Stomach (tissue), 9 donors: ENCODE data around the gene ZNF438. TPM values are rescaled to one million over a fixed set of nuclear protein-coding genes. Genes with fewer than 3 reads are reported as not detected.
A peak's percentile ranks its signal among the peaks of the same experiment; 100 is the strongest.

ENCODE experiments used
- DNase-seq, 2 donors: peaks; one replicate each; pipeline versions ENCODE4 v3.0.0 to v3.0.0-alpha.2; 2013 to 2019
- H3K27ac ChIP-seq, 5 donors: fragments of 200-600 bp in 4 of 5; sonication (generic) in 4 of 5; one replicate each; pipeline ENCODE4 v1.5.1; 2013 to 2019; ENCODE audit warnings: mild to moderate bottlenecking in 1 of 5, moderate library complexity in 1 of 5
- H3K27me3 ChIP-seq, 3 donors: fragments of 200-600 bp; sonication (generic); one replicate each; pipeline ENCODE4 v1.5.1; 2017 to 2019; ENCODE audit warnings: mixed run types in 1 of 3
- H3K36me3 ChIP-seq, 4 donors: fragments of 200-600 bp; sonication (generic); 1 replicate in 3 of 4; 2 replicates in 1 of 4; pipeline ENCODE4 v1.5.1; 2016 to 2019
- H3K4me1 ChIP-seq, 4 donors: fragments of 200-600 bp; sonication (generic); one replicate each; pipeline ENCODE4 v1.5.1; 2016 to 2019
- H3K4me3 ChIP-seq, 4 donors: fragments of 200-600 bp; sonication (generic) in 3 of 4; one replicate each; pipeline ENCODE4 v1.5.1; 2016 to 2019; ENCODE audit warnings: mild to moderate bottlenecking in 1 of 4
- H3K9me3 ChIP-seq, 4 donors: fragments of 200-600 bp; sonication (generic); one replicate each; pipeline ENCODE4 v1.5.1; 2016 to 2019
- EP300 ChIP-seq: sonication (generic); formaldehyde crosslinking; IDR thresholded peaks from one replicate; pipeline ENCODE4 v1.6.1; 2017; ENCODE audit warnings: antibody characterized with exemption
- POLR2A ChIP-seq, 4 donors: fragments of 450-650 bp; IDR thresholded peaks; one replicate each; pipeline ENCODE4 v1.6.1; 2016; ENCODE audit warnings: antibody characterized with exemption in 4 of 4, control low read depth in 2 of 4, mild to moderate bottlenecking in 1 of 4, moderate library complexity in 1 of 4
- POLR2AphosphoS5 ChIP-seq, 3 donors: sonication (generic); formaldehyde crosslinking; IDR thresholded peaks; one replicate each; pipeline ENCODE4 v1.6.1; 2016; ENCODE audit warnings: antibody characterized with exemption in 3 of 3
- WGBS, 5 donors: extraction: QIAGEN DNeasy Blood & Tissue Kit in 3 of 5; methylation state at CpG; one replicate each; pipeline versions ENCODE4 v1.1.5 to v1.1.7; 2013 to 2018; 5-methylcytosine and 5-hydroxymethylcytosine counted together
- intact Hi-C: fragments of 100-400 bp; cut with DNase I; formaldehyde crosslinking; loops from one replicate; pipeline ENCODE4 v1.15.1; 2023; ENCODE audit warnings: low total_unique reads
- polyA plus RNA-seq, 3 donors: library from polyadenylated mRNA; stranded (reverse); fragments of 200-250 nt; gene quantifications; one replicate each; pipeline ENCODE4 v1.2.3, GENCODE V29; 2013
- total RNA-seq, 5 donors: library from RNA; depleted of rRNA; stranded (reverse); fragments of >200 nt; gene quantifications; one replicate each; pipeline versions ENCODE4 v1.1.0 to v1.2.3, GENCODE V29; 2014 to 2016
- TF ChIP-seq, protein P1 (sequence below), 7 experiments: fragments of 450-650 bp in 4 of 7; fragments of 200-600 bp in 3 of 7; sonication (generic) in 3 of 7; IDR thresholded peaks; one replicate each; pipeline ENCODE4 v1.5.1; 2016 to 2019; ENCODE audit warnings: antibody characterized with exemption in 7 of 7, control low read depth in 2 of 7, mild to moderate bottlenecking in 1 of 7
- donor health status: healthy with polysubstance abuse.
- donor health status: Bipolar disorder and iron deficiency.
- donor health status: healthy.

Gene ZNF438
- total and polyA plus RNA-seq, 8 donors, result 3.5 to 37.9 (median 5.4) TPM; not detected in 1

DNA sequence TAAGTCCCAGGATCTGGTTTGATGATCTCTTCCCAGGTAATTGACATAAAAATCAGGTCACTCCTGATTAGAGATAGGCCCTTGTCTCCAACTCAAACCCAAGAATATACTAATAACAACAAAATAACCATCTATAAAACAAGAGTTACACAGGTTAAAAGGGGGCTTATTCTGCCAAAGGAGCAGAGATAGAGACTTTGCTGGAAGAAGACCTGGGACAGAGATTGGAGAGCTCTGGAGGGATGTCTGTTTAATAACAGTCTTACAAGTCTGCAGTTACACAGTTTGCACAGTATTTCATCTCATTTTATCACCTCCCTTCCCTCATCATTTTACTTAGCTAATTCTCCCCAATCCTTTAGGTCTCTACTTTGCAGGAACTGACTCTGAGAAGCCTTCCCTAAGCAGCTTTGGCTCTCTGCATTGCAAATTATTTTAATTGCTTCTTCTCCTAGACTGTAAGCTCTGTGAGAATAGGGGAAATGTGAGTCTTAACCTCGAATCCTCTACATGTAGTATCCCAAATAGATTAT lies 3.7 kb upstream of the ZNF438 start:
- peak overlapping the region in 1 of 5 donors; percentile 67 for H3K27ac ChIP-seq
- no peaks in the 10 kb centered on the region for H3K36me3 ChIP-seq
- intact Hi-C loops, result no loop called here
- DNase-seq, result no peak
- H3K27me3 ChIP-seq, result no peaks in the 10 kb centered on the region
- no peak for TF ChIP-seq POLR2A (IDR thresholded peaks at IDR 0.05)
- TF ChIP-seq POLR2AphosphoS5 (IDR thresholded peaks at IDR 0.05), result no peak
- TF ChIP-seq, protein P1, sequence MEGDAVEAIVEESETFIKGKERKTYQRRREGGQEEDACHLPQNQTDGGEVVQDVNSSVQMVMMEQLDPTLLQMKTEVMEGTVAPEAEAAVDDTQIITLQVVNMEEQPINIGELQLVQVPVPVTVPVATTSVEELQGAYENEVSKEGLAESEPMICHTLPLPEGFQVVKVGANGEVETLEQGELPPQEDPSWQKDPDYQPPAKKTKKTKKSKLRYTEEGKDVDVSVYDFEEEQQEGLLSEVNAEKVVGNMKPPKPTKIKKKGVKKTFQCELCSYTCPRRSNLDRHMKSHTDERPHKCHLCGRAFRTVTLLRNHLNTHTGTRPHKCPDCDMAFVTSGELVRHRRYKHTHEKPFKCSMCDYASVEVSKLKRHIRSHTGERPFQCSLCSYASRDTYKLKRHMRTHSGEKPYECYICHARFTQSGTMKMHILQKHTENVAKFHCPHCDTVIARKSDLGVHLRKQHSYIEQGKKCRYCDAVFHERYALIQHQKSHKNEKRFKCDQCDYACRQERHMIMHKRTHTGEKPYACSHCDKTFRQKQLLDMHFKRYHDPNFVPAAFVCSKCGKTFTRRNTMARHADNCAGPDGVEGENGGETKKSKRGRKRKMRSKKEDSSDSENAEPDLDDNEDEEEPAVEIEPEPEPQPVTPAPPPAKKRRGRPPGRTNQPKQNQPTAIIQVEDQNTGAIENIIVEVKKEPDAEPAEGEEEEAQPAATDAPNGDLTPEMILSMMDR (IDR thresholded peaks at IDR 0.05), result no peak
- no peak for TF ChIP-seq EP300
- no peak overlapping the region for H3K4me3 ChIP-seq
- WGBS, 5 donors, result 89 to 100% (median 96%) methylated on average over 1 of the region's 1 CpG
- H3K9me3 ChIP-seq, result no peaks in the 10 kb centered on the region
- peaks cover 6 to 32% (median 23%) of the 10 kb centered on the region in 4 donors for H3K4me1 ChIP-seq

DNA sequence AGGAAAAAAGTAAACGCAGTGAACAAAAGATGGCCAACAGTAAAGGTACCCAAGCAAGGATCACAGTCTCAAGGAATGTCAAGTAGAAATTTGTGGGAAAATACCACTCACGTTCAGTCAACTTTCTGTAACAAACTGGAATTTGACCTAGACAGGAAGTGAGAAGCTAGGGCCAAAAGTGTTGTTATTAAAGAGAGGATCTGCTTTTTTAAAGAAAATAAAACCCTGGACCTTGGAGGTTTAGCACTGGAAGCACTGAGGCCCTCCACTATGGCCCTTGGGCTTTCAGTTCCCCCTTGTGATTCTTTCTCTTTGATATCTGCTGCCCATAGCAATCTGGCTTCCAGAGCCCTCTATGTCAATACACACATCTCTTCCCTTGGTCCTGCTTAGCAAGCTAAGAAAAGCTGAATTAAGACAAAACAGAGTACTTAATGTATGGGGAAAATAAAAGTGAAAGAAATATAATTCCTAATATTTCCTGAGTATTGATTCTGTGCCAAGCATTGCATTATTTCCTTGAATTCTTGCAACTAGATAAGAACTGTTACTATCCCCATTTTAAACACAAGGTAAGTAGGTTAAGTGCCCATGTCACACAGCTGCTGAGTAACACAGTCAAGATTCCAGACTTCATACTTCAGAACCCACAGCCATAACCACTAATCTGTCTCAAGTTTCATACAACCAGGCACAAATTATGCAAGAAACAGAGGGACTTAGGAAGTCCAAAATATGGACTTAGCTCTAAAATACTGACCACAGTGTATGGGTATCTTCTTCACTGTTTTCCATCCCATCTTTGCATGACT lies 2.6 kb upstream of the ZNF438 start:
- Histone ChIP-seq H3K36me3 (no peaks in the 10 kb centered on the region), H3K27me3 (no peaks in the 10 kb centered on the region), H3K4me3 (no peak overlapping the region), H3K9me3 (no peaks in the 10 kb centered on the region), H3K27ac (peak overlapping the region in 4 of 5 donors; percentile 67 to 99 (median 84)), H3K4me1 (peaks cover 6 to 42% (median 30%) of the 10 kb centered on the region in 4 donors)
- intact Hi-C loops, result no loop called here
- 62 to 71% (median 64%) methylated on average over 2 of the region's 2 CpGs for WGBS, 5 donors
- no peak for DNase-seq
- TF ChIP-seq, protein P1 (IDR thresholded peaks at IDR 0.05), result no peak
- TF ChIP-seq POLR2A (IDR thresholded peaks at IDR 0.05) (no peak), POLR2AphosphoS5 (IDR thresholded peaks at IDR 0.05) (peak in 1 of 3 donors; percentile 20), EP300 (no peak)

DNA sequence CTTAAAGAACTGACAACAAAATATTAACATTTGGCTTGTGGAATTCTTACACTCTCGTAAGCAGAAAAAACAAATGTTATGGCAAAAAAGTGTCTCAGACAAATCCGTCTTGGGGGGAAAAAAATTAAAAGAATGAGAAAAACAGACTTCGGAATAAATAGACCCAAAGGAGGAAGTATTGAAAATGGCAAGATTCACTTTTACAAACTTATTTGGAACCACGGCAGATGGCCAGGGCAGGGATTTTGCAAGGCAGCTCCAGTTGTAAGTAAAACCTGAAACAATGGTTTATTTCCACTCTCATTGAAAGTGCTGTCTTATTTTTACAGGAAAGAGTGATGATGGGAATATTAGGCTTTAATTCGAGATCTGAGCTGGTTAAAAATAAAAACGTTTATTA lies 1.5 kb upstream of the ZNF438 start:
- H3K36me3 ChIP-seq, result no peaks in the 10 kb centered on the region
- peak in 1 of 2 donors; percentile 20 for DNase-seq
- no peaks in the 10 kb centered on the region for H3K27me3 ChIP-seq
- TF ChIP-seq EP300 (no peak), POLR2AphosphoS5 (IDR thresholded peaks at IDR 0.05) (no peak), POLR2A (IDR thresholded peaks at IDR 0.05) (no peak)
- TF ChIP-seq, protein P1 (IDR thresholded peaks at IDR 0.05), result no peak
- intact Hi-C loops, result no loop called here
- H3K4me1 ChIP-seq, result peaks cover 6 to 52% (median 34%) of the 10 kb centered on the region in 4 donors
- peak overlapping the region in 3 of 4 donors; percentile 43 to 71 (median 51) for H3K4me3 ChIP-seq
- H3K9me3 ChIP-seq, result no peaks in the 10 kb centered on the region
- H3K27ac ChIP-seq, result peak overlapping the region; percentile 98 to 100 (median 99)
- WGBS, 5 donors, result 53 to 81% (median 70%) methylated on average over 6 of the region's 6 CpGs

DNA sequence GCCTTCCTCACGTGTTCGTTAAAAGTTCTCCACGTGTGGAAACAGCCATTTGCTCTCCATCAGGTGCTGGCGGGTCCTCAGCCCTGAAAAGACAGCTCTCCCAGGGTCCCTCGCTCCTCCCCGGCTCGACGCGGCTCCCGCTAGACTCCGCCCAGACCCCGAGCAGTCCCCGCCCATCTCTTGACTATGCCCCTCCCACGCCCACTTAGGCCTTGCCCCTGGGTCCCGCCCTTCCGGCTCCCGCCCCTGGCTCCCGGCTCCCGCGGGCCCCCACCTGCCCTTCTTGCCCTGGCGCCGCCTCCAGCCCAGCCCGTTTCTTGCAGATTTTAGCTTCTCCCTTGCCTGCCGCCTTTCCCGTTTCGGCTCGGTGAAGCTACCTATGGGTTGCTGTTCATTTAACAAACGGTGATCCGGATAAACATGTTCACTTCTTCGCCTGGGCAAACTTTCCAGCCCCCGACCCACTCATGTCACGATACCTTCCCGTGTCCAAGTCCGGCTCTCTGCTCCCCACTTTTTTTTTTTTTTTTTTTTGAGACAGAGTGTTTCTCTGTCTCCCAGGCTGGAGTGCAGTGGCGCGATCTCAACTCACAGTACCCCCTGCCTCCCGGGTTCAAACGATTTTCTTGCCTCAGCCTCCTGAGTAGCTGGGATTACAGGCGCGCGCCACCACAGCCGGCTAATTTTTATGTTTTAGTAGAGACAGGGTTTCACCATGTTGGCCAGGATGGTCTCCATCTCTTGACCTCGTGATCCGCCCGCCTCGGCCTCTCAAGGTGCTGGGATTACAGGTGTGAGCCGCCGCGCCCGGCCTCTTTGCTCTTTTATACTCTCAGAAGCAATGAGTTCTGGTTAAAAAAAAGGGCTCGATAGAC lies 830 bp upstream of the ZNF438 start:
- peaks cover 6 to 55% (median 37%) of the 10 kb centered on the region in 4 donors for H3K4me1 ChIP-seq
- intact Hi-C loops, result no loop called here
- peak overlapping the region; percentile 43 to 71 (median 56) for H3K4me3 ChIP-seq
- H3K36me3 ChIP-seq, result no peaks in the 10 kb centered on the region
- H3K9me3 ChIP-seq, result no peaks in the 10 kb centered on the region
- 20 to 33% (median 23%) methylated on average over 36 to 51 of the region's 51 CpGs for WGBS, 5 donors
- peak; percentile 96 to 98 for DNase-seq
- TF ChIP-seq POLR2AphosphoS5 (IDR thresholded peaks at IDR 0.05) (peak; percentile 12 to 64 (median 30)), POLR2A (IDR thresholded peaks at IDR 0.05) (no peak)
- no peaks in the 10 kb centered on the region for H3K27me3 ChIP-seq
- H3K27ac ChIP-seq, result peak overlapping the region; percentile 98 to 100 (median 99)
